Peyer's patch (tissue), 4 donors: Measurements from ENCODE around the gene IGSF11.

Experiments
- POLR2A ChIP-seq, 2 donors: fragments of 450-650 bp; IDR thresholded peaks; one replicate each; pipeline ENCODE4 v1.5.1; 2017; ENCODE audit warnings: antibody characterized with exemption in 2 of 2, mild to moderate bottlenecking in 2 of 2, moderate library complexity in 2 of 2
- TF ChIP-seq, protein P1 (sequence below), 6 experiments: fragments of 450-650 bp in 4 of 6; fragments of 200-600 bp in 2 of 6; sonication (generic) in 1 of 6; IDR thresholded peaks; one replicate each; pipeline ENCODE4 v1.5.1; 2017 to 2019; ENCODE audit warnings: antibody characterized with exemption in 6 of 6, mild to moderate bottlenecking in 3 of 6, moderate library complexity in 1 of 6

DNA sequence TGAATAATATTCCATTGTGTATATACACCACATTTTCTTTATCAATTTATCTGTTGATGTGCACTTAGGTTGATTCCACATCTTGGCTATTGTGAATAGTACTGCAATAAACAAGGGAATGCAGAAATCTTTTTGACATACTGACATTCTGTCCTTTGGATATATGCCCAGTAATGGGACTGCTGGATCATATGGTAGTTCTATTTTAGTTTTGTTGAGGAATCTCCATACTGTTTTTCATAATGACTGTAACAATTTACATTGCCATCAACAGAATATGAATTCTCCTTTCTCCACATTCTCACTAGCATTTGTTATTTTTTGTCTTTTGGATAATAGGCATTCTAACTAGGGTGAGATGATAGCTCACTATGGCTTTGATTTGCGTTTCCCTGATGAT lies 174.7 kb downstream of the IGSF11 start:
- TF ChIP-seq, protein P1, sequence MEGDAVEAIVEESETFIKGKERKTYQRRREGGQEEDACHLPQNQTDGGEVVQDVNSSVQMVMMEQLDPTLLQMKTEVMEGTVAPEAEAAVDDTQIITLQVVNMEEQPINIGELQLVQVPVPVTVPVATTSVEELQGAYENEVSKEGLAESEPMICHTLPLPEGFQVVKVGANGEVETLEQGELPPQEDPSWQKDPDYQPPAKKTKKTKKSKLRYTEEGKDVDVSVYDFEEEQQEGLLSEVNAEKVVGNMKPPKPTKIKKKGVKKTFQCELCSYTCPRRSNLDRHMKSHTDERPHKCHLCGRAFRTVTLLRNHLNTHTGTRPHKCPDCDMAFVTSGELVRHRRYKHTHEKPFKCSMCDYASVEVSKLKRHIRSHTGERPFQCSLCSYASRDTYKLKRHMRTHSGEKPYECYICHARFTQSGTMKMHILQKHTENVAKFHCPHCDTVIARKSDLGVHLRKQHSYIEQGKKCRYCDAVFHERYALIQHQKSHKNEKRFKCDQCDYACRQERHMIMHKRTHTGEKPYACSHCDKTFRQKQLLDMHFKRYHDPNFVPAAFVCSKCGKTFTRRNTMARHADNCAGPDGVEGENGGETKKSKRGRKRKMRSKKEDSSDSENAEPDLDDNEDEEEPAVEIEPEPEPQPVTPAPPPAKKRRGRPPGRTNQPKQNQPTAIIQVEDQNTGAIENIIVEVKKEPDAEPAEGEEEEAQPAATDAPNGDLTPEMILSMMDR (IDR thresholded peaks at IDR 0.05) = no peak
- TF ChIP-seq POLR2A (IDR thresholded peaks at IDR 0.05) = no peak
